SJSA1 (cell line): ENCODE data around the gene STAT2. TPM values are rescaled to one million over a fixed set of nuclear protein-coding genes. Genes with fewer than 3 reads are reported as not detected.
"Not testable (repeated sequence)": the region's sequence is repeated elsewhere in the genome, so short reads cannot be mapped to it uniquely, and the experiment has no call there.

Experiments used
- DNase-seq, 2 experiments: peaks; one replicate each; pipeline ENCODE4 v3.0.0-alpha.2; 2015 to 2020; ENCODE audit warnings: low spot score in 2 of 2, low read depth in 1 of 2
- H3K27ac ChIP-seq: fragments of 250-450 bp; sonication (Bioruptor Pico); 2 replicates; pipeline ENCODE4 v1.5.1; 2020; ENCODE audit warnings: mild to moderate bottlenecking, moderate library complexity
- H3K27me3 ChIP-seq: fragments of 250-450 bp; sonication (Bioruptor Pico); replicated peaks from 2 replicates; pipeline ENCODE4 v1.5.1; 2020; ENCODE audit warnings: mild to moderate bottlenecking, moderate library complexity
- H3K36me3 ChIP-seq: fragments of 250-450 bp; sonication (Bioruptor Pico); 2 replicates; pipeline ENCODE4 v1.5.1; 2020; ENCODE audit warnings: mild to moderate bottlenecking
- H3K4me1 ChIP-seq: fragments of 250-450 bp; sonication (Bioruptor Pico); replicated peaks from 2 replicates; pipeline ENCODE4 v1.6.1; 2021; ENCODE audit warnings: mild to moderate bottlenecking
- H3K4me3 ChIP-seq: fragments of 250-450 bp; sonication (Bioruptor Pico); 2 replicates; pipeline ENCODE4 v1.5.1; 2020; ENCODE audit warnings: mild to moderate bottlenecking
- H3K9me3 ChIP-seq: fragments of 250-450 bp; sonication (Bioruptor Pico); replicated peaks from 2 replicates; pipeline ENCODE4 v1.5.1; 2020; ENCODE audit warnings: mild to moderate bottlenecking
- total RNA-seq: library from RNA; depleted of rRNA; stranded (reverse); fragments of >200 nt; shearing (Covaris generic); gene quantifications from 2 replicates; pipeline ENCODE4 v1.2.3, GENCODE V29; 2014

STAT2 gene
- total RNA-seq, 1 experiment from 2014 or later: 63.3 TPM

DNA sequence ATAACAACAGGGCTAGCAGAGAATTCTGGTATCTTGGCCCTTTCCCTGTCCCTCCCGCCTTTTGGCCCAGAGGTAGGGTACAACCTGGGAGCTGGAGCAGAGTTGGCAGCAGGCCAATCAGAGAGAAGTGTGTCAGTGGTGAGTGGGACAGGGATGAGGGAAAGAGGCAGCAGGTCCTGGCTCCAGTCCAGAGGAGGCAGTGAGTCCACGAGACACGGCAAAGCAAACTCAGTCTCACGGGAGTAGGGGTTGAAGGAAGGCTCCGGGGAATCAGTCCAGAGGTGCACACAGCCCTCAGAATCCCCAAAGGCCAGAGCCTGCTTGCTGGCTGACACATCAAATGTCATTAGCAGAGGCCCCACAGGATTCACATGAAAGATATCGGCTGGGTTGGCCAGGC, 33.4 kb downstream of the STAT2 start:
- Histone ChIP-seq H3K4me1 (no peaks in the 10 kb centered on the region), H3K4me3 (no peak overlapping the region), H3K27me3 (no peaks in the 10 kb centered on the region), H3K9me3 (no peaks in the 10 kb centered on the region), H3K36me3 (peaks cover 3% of the 10 kb centered on the region; the same call in 1 of the 2 replicates), H3K27ac (no peak overlapping the region)
- no peak for DNase-seq

DNA sequence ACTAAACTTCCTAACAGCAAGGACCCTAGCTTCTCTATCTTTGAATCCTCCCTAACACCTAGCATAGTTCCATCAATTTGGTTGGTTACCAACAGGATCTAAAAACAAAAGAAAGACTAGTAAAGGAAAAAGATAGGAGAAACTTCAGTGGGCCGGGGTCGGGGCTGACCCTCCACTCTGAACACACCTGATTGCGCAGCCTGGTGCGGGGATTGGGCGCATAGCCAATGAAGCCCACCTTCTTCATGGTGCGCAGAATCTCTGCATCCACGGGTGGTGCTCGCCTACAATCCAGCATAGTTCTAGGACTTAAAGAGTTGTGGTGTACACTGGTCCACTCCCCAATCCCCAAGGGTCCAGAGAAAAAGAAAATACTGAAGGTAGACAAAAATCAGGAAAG, 33.8 kb downstream of the STAT2 start:
- no peak for DNase-seq
- Histone ChIP-seq H3K36me3 (peaks cover 3% of the 10 kb centered on the region; the same call in 1 of the 2 replicates), H3K27ac (no peak overlapping the region), H3K4me3 (no peak overlapping the region), H3K27me3 (no peaks in the 10 kb centered on the region), H3K9me3 (no peaks in the 10 kb centered on the region), H3K4me1 (no peaks in the 10 kb centered on the region)

DNA sequence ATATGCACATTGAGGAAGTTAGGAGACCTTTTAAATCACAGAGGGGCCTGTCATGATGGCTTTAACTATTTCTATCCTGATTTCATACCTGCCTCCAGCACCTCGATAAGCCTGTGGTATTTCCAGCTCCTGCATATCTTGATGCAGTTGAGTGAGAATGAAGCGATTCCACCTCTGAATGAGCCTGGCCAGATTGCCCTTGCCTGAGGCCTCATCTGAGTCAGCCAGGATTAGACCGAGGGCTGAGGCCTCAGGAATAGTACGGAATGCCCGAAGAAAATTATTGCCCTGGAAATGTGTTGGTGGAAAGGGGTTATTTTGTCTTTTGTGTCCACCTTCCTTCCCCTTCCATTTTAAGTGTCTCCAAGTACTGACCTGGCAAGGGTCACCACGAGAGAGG, 35.7 kb downstream of the STAT2 start:
- H3K9me3 ChIP-seq: no peaks in the 10 kb centered on the region

DNA sequence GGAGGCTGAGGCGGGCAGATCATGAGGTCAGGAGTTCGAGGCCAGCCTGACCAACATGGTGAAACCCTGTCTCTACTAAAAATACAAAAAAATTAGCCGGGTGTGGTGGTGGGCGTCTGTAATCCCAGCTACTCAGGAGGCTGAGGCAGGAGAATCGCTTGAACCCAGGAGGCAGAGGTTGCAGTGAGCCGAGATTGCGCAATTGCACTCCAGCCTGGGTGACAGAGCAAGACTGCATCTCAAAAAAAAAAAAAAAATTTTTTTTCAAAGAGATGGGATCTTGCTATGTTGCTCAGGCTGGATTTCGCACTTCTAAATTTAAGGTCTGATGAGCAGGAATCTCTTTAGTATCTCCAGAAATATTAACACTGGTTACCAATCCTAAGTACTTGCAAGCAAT, 38.3 kb downstream of the STAT2 start:
- DNase-seq, H3K27me3 ChIP-seq, H3K4me1 ChIP-seq, H3K4me3 ChIP-seq, H3K9me3 ChIP-seq, H3K27ac ChIP-seq, H3K36me3 ChIP-seq: not testable (repeated sequence)

More for the DNA sequence above, 35.7 kb downstream of the STAT2 start:
- no peak overlapping the region for H3K4me3 ChIP-seq
- no peak overlapping the region for H3K27ac ChIP-seq
- H3K4me1 ChIP-seq: no peaks in the 10 kb centered on the region
- no peaks in the 10 kb centered on the region for H3K27me3 ChIP-seq
- H3K36me3 ChIP-seq: peaks cover 3% of the 10 kb centered on the region
- DNase-seq: no peak

DNA sequence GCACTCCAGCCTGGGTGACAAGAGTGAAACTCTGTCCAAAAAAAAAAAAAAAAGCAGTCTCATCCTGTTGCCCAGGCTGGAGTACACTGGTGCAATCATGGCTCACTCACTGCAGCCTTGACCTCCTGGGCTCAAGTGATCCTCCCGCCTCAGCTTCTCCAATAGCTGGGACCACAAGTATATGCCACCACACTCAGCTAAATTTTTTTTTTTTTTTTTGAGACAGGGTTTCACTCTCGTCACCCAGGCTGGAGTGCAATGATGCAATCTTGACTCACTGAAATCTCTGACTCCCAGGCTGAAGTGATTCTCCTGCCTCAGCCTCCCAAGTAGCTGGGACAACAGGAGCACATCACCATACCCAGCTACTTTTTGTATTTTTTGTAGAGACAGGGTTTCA, 38.9 kb downstream of the STAT2 start:
- Histone ChIP-seq H3K27me3 (no peaks in the 10 kb centered on the region), H3K4me3 (no peak overlapping the region), H3K9me3 (no peaks in the 10 kb centered on the region), H3K4me1 (0 out of 2 replicates have a peak, but pooled peaks cover 3% of the 10 kb centered on the region), H3K36me3 (peaks cover 3% of the 10 kb centered on the region), H3K27ac (no peak overlapping the region)
- DNase-seq: no peak

DNA sequence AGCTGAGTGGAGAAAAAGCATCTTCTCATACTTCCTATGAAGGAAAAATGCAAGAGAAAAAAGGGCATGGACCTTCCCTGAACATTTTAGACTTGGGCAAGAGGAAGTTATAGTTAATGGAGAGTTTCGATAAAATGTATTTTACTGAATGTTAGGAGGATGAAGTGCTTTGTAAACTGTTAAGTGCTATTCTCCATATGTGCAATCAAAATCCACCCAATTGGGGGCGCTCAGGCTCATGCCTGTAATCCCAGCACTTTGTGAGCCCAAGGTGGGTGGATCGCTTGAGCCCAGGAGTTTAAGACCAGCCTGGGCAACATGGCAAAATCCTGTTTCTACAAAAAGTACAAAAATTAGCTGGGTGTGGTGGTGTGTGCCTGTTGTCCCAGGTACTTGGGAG, 42.2 kb downstream of the STAT2 start:
- no peak overlapping the region for H3K4me3 ChIP-seq
- DNase-seq: no peak
- peaks cover 21% of the 10 kb centered on the region for H3K36me3 ChIP-seq
- H3K27me3 ChIP-seq: no peaks in the 10 kb centered on the region
- no peak overlapping the region for H3K27ac ChIP-seq
- no peaks in the 10 kb centered on the region for H3K9me3 ChIP-seq
- H3K4me1 ChIP-seq: peaks cover 10% of the 10 kb centered on the region

DNA sequence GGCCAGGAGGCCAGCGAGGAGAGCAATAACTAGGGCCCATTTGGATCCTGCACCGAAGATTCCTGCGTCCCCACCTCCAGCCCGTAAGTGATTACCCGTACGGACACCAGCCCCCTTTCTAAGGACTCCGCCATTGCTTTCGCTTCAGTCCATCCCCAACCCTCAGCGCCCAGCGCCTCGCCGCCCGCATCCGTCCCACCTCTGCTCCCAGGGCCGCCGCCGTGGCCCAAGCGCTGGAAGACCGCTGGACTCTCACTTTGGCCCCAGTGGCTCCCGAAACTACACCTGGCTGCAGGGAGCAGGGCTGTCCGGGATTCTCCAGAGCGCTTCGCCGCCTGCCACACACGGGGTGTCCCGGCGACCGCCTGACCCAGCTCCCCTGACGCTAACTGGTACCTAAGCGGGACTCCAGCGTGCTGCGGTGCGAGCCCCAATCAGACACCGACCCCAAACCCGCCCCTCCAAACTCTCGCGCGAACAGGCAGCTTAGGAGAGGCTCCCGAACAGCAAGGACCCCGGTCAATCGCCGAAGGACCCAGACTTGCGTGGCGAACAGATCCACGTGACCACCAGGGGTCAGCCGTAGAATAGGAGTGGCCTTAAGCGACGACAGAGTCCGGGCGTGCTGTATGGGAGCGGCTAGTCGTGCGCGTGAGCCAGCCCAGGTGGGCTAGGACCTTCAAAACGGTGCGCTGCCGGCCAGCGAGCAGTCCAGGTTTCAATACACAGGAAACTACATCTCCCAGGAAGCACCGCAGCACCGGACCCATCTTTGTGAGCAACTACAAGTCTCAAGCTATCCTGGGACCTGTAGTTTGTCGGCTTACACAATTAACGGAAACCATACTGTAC, 44.1 kb downstream of the STAT2 start, which contains the start of gene CNPY2:
Gene CNPY2, minus strand, starts transcription at position 367 of the 852 bp plus-strand sequence. CDS start 771 bp downstream, outside the sequence.
- Histone ChIP-seq H3K36me3 (peaks cover 29% of the 10 kb centered on the region), H3K27me3 (no peaks in the 10 kb centered on the region), H3K9me3 (no peaks in the 10 kb centered on the region), H3K27ac (peak within 1 kb of the TSS; percentile 65), H3K4me3 (peak within 1 kb of the TSS; percentile 67), H3K4me1 (peaks cover 10% of the 10 kb centered on the region)
- peak; percentile 97 for DNase-seq

DNA sequence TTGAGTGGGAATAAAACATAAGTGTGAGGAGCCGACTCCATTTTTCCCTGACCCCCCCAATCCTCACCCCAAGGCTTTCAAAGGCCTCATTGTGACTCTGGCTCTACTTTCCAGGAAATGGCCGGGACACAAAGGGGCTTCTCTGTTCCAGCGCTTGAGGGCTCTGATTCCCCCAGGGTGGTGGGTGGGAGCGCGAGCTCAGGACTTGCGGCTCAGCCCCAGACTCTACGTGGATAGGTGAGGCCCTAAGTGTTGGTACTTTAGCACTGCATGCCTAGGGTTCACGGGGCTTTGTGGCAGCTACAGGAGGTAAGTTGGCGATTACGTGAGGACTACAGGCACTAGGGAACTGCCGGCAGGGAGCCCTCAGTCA, 44.7 kb downstream of the STAT2 start:
- Histone ChIP-seq H3K27me3 (no peaks in the 10 kb centered on the region), H3K36me3 (peaks cover 35% of the 10 kb centered on the region), H3K4me1 (peaks cover 10% of the 10 kb centered on the region), H3K9me3 (no peaks in the 10 kb centered on the region), H3K4me3 (peak overlapping the region; percentile 67), H3K27ac (peak overlapping the region; percentile 65)
- no peak for DNase-seq

DNA sequence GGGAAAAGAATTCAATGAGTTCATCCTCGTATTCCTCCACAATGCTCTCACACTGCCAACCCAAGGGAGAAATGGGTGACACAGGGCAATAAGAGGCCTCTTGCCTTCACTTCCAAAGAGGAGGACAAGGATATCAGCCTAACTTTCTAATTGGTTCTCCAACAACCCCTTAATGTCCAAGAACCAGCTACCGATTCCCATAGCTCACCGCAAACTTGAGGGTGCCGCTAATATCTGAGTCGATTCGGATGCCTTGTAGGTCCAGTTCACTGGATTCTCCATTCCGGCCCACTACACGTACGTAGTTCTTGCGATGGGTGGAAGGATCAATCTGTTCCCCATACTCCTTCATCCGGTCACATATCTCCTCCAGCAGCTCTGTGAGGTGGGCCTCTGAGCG, 48.9 kb downstream of the STAT2 start:
- Histone ChIP-seq H3K9me3 (no peaks in the 10 kb centered on the region), H3K4me1 (peaks cover 7% of the 10 kb centered on the region), H3K36me3 (peaks cover 64% of the 10 kb centered on the region), H3K27ac (no peak overlapping the region), H3K4me3 (no peak overlapping the region), H3K27me3 (no peaks in the 10 kb centered on the region)
- DNase-seq: no peak

DNA sequence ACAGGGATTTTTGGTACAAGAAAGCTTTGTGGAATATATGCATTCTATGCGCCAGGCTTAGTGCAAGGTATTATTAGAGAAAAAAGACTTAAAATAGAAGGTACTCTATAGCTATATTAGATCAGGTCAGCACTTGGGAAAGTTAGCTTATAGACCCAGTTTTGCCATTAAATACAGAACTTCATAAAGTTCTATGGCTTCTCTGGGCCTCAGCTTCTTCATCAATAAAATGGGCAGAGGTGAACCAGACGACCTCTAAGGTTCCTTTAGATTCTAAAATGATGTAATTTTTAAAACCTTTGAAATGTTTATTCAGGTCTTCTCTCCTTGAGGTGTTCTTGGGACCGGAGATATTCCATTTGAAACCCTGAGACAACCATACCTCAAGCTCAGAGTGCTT, 51.2 kb downstream of the STAT2 start:
- no peak for DNase-seq
- Histone ChIP-seq H3K4me1 (no peaks in the 10 kb centered on the region), H3K4me3 (no peak overlapping the region), H3K9me3 (no peaks in the 10 kb centered on the region), H3K27me3 (no peaks in the 10 kb centered on the region), H3K27ac (no peak overlapping the region), H3K36me3 (peaks cover 61% of the 10 kb centered on the region)

DNA sequence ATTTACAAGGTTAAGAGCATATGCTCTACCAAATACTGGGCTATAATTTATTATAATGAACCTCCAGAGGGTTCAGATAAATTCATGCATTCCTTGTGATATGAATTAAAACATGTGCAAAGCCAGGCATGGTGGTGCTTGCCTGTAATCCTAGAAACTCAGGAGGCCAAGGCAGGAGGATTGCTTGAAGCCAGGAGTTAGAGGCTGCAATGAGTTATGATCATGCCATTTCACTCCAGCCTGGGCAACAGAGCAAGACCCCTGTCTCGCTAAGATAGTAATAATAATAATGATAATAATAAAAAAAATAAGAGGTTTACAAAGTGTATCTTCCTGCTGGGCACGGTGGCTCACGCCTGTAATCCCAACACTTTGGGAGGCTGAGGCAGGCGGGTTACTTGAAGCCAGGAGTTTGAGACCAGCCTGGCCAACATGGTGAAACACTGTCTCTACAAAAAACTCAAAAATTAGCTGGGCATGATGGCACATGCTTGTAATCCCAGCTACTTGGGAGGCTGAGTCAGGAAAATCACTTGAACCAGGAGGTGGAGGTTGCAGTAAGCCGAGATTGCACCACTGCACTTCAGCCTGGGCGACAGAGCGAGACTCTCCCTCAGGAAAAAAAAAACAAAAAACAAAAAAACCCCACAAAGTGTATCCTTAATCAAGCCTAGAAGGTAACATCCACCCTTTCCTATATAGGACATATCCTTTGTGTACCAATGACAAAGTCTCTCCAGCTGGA, 52.5 kb downstream of the STAT2 start:
- peaks cover 52% of the 10 kb centered on the region for H3K36me3 ChIP-seq

DNA sequence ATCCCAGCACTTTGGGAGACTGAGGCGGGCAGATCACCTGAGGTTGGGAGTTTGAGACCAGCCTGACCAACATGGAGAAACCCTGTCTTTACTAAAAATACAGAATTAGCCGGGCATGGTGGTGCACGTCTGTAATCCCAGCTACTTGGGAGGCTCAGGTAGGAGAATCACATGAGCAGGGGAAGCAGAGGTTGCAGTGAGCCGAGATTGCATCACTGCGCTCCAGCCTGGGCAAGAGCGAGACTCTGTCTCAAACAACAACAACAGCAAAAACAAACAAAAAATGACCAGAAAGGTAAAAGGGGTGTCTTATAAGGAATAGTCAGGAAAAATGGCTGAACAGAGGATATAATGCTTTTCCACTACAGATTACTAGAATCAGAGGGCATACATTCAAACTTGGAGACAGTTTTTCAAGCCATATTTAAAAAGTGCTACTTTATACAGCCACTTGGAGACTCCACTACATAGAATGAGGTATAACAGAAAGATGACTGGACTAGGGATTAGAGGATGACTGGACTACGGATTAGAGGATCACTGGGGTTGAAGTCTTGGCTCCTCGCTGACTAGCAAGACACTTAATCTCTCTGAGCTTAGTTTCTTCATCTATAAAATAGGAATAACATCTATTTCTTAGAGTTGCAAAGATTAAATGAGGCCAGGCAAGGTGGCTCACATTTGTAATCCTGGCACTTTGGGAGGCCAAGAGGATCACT, 54.9 kb downstream of the STAT2 start:
- H3K36me3 ChIP-seq: peaks cover 43% of the 10 kb centered on the region

More for the DNA sequence above, 52.5 kb downstream of the STAT2 start:
- H3K4me3 ChIP-seq: no peak overlapping the region
- H3K27me3 ChIP-seq: no peaks in the 10 kb centered on the region
- DNase-seq: no peak
- H3K27ac ChIP-seq: no peak overlapping the region
- no peaks in the 10 kb centered on the region for H3K4me1 ChIP-seq
- H3K9me3 ChIP-seq: no peaks in the 10 kb centered on the region

DNA sequence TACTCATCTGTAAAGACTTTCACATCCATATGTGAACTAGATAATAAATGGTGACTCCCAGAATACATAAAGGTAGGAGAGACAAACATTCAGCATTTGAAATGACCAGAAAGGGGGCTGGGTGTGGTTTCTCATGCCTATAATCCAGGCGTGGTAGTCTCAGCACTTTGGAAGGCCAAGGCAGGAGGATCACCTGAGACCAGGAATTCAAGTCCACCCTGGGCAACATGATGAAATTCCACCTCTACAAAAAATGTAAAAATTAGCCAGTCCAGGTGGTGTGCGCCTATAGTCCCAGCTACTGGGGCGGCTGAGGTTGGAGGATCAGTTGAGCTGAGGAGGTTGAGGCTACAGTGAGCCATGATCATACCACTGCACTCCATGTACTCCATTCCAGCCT, 55.6 kb downstream of the STAT2 start:
- no peaks in the 10 kb centered on the region for H3K9me3 ChIP-seq

More for the DNA sequence above, 54.9 kb downstream of the STAT2 start:
- H3K27ac ChIP-seq: no peak overlapping the region
- no peak for DNase-seq
- no peak overlapping the region for H3K4me3 ChIP-seq
- peaks cover 7% of the 10 kb centered on the region for H3K4me1 ChIP-seq
- no peaks in the 10 kb centered on the region for H3K9me3 ChIP-seq
- H3K27me3 ChIP-seq: no peaks in the 10 kb centered on the region

More for the DNA sequence above, 55.6 kb downstream of the STAT2 start:
- Histone ChIP-seq H3K27ac (no peak overlapping the region), H3K4me3 (no peak overlapping the region), H3K27me3 (no peaks in the 10 kb centered on the region), H3K4me1 (peaks cover 7% of the 10 kb centered on the region), H3K36me3 (peaks cover 43% of the 10 kb centered on the region)
- DNase-seq: no peak
